Measurements from ENCODE around the gene DOCK1. TPM values are rescaled to one million over a fixed set of nuclear protein-coding genes. Genes with fewer than 3 reads are reported as not detected.
A peak's percentile ranks its signal among the peaks of the same experiment; 100 is the strongest.
"Not testable (repeated sequence)": the region's sequence is repeated elsewhere in the genome, so short reads cannot be mapped to it uniquely, and the experiment has no call there.

DOCK1 gene
- total RNA-seq, 2 donors from 2014 or later: 72.4 to 89.3 TPM

- no peak overlapping the region for H3K4me3 ChIP-seq (ENCODE audit: low read length)
- no peaks in the 10 kb centered on the region for H3K27me3 ChIP-seq (ENCODE audit: control insufficient read depth, insufficient read depth, low read length, poor library complexity, severe bottlenecking)
- Mint-ChIP-seq H3K9me3 (no peaks in the 10 kb centered on the region), H3K4me3 (no peak overlapping the region), H3K4me1 (peaks cover 17% of the 10 kb centered on the region), H3K36me3 (ENCODE audit: low read depth) (no peaks in the 10 kb centered on the region), H3K27ac (no peak overlapping the region), H3K27me3 (ENCODE audit: insufficient read depth) (peaks cover 3% of the 10 kb centered on the region)
- H3K4me1 ChIP-seq (ENCODE audit: control insufficient read depth, insufficient read depth, low read length): no peaks in the 10 kb centered on the region
- DNase-seq: no peak
- TF ChIP-seq, protein P1, sequence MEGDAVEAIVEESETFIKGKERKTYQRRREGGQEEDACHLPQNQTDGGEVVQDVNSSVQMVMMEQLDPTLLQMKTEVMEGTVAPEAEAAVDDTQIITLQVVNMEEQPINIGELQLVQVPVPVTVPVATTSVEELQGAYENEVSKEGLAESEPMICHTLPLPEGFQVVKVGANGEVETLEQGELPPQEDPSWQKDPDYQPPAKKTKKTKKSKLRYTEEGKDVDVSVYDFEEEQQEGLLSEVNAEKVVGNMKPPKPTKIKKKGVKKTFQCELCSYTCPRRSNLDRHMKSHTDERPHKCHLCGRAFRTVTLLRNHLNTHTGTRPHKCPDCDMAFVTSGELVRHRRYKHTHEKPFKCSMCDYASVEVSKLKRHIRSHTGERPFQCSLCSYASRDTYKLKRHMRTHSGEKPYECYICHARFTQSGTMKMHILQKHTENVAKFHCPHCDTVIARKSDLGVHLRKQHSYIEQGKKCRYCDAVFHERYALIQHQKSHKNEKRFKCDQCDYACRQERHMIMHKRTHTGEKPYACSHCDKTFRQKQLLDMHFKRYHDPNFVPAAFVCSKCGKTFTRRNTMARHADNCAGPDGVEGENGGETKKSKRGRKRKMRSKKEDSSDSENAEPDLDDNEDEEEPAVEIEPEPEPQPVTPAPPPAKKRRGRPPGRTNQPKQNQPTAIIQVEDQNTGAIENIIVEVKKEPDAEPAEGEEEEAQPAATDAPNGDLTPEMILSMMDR (conservative IDR thresholded peaks at IDR 0.05): no peak
- no peaks in the 10 kb centered on the region for H3K36me3 ChIP-seq (ENCODE audit: control insufficient read depth, insufficient read depth, low read length)
- H3K9ac ChIP-seq (ENCODE audit: extremely low read depth, low read length, poor library complexity, severe bottlenecking): no peak overlapping the region
- 96% methylated on average over 9 to 10 of the region's 10 CpGs for WGBS, 2 experiments (ENCODE audit: insufficient coverage in 1 of 2, insufficient read length in 1 of 2)
- H3K9me3 ChIP-seq (ENCODE audit: control insufficient read depth, low read length): no peaks in the 10 kb centered on the region
- no peak overlapping the region for H3K27ac ChIP-seq (ENCODE audit: low read depth, low read length)
Measured at GRCh38 chr10:126878594-126878993, 26.6 kb upstream of the DOCK1 start.

GRCh38 chr10:126880926-126881325, 24.3 kb upstream of the DOCK1 start:
- TF ChIP-seq, protein P1 (conservative IDR thresholded peaks at IDR 0.05): no peak
- Mint-ChIP-seq H3K4me3 (no peak overlapping the region), H3K27ac (no peak overlapping the region), H3K4me1 (peaks cover 10% of the 10 kb centered on the region), H3K36me3 (ENCODE audit: low read depth) (no peaks in the 10 kb centered on the region), H3K27me3 (ENCODE audit: insufficient read depth) (no peaks in the 10 kb centered on the region), H3K9me3 (peaks cover 2% of the 10 kb centered on the region)
- Histone ChIP-seq H3K4me1 (ENCODE audit: control insufficient read depth, insufficient read depth, low read length) (no peaks in the 10 kb centered on the region), H3K9ac (ENCODE audit: extremely low read depth, low read length, poor library complexity, severe bottlenecking) (no peak overlapping the region), H3K27me3 (ENCODE audit: control insufficient read depth, insufficient read depth, low read length, poor library complexity, severe bottlenecking) (no peaks in the 10 kb centered on the region), H3K27ac (ENCODE audit: low read depth, low read length) (no peak overlapping the region), H3K4me3 (ENCODE audit: low read length) (no peak overlapping the region), H3K9me3 (ENCODE audit: control insufficient read depth, low read length) (no peaks in the 10 kb centered on the region), H3K36me3 (ENCODE audit: control insufficient read depth, insufficient read depth, low read length) (no peaks in the 10 kb centered on the region)
- DNase-seq: no peak
- 80 to 94% methylated on average over 1 to 4 of the region's 5 CpGs for WGBS, 2 experiments (ENCODE audit: insufficient coverage in 1 of 2, insufficient read length in 1 of 2)

DNA sequence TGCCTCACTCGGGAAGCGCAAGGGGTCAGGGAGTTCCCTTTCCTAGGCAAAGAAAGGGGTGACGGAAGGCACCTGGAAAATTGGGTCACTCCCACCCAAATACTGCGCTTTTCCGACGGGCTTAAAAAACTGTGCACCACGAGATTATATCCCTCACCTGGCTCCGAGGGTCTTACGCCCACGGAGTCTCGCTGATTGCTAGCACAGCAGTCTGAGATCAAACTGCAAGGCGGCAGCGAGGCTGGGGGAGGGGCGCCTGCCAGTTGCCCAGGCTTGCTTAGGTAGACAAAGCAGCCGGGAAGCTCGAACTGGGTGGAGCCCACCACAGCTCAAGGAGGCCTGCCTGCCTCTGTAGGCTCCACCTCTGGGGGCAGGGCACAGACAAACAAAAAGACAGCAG, 23.2 kb upstream of the DOCK1 start:
- peak overlapping the region; percentile 20 for H3K9ac ChIP-seq (ENCODE audit: extremely low read depth, low read length, poor library complexity, severe bottlenecking)
- not testable (repeated sequence) for H3K9me3 Mint-ChIP-seq; H3K4me1 ChIP-seq (ENCODE audit: control insufficient read depth, insufficient read depth, low read length); H3K27ac ChIP-seq (ENCODE audit: low read depth, low read length); H3K36me3 ChIP-seq (ENCODE audit: control insufficient read depth, insufficient read depth, low read length); H3K27me3 ChIP-seq (ENCODE audit: control insufficient read depth, insufficient read depth, low read length, poor library complexity, severe bottlenecking); H3K9me3 ChIP-seq (ENCODE audit: control insufficient read depth, low read length); H3K36me3 Mint-ChIP-seq (ENCODE audit: low read depth); H3K27me3 Mint-ChIP-seq (ENCODE audit: insufficient read depth)
- DNase-seq: peak; percentile 82
- H3K4me3 ChIP-seq (ENCODE audit: low read length): peak overlapping the region; percentile 72
- WGBS, 2 experiments (ENCODE audit: insufficient coverage in 1 of 2, insufficient read length in 1 of 2): 22 to 41% methylated on average over 6 to 15 of the region's 16 CpGs
- H3K27ac Mint-ChIP-seq: peak overlapping the region; percentile 97
- peak overlapping the region; percentile 73 for H3K4me3 Mint-ChIP-seq
- H3K4me1 Mint-ChIP-seq: peaks cover 10% of the 10 kb centered on the region

DNA sequence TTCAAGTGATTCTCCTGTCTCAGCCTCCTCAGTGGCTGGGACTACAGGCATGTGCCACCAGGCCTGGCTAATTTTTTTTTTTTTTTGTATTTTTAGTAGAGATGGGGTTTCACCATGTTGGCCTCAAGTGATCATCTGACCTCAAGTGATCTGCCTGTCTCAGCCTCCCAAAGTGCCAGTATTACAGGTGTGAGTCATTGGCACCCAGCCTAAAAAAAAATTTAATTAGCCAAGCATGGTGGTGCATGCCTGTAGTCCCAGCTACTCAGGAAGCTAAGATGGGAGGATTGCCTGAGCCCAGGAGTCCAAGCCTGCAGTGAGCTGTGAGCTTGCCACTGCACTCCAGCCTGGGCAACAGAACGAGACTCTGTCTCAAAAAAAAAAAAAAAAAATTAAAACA, 16.8 kb upstream of the DOCK1 start:
- 100% methylated on average over 1 of the region's 1 CpG; no CpG with 5 or more reads in 1 of the 2 experiments for WGBS, 2 experiments (ENCODE audit: insufficient coverage in 1 of 2, insufficient read length in 1 of 2)
- not testable (repeated sequence) for DNase-seq, H3K4me3 Mint-ChIP-seq

More for the DNA sequence above, 16.8 kb upstream of the DOCK1 start:
- H3K27ac Mint-ChIP-seq; H3K4me1 Mint-ChIP-seq; H3K4me3 ChIP-seq (ENCODE audit: low read length); H3K4me1 ChIP-seq (ENCODE audit: control insufficient read depth, insufficient read depth, low read length); H3K36me3 Mint-ChIP-seq (ENCODE audit: low read depth); H3K9ac ChIP-seq (ENCODE audit: extremely low read depth, low read length, poor library complexity, severe bottlenecking); H3K27me3 ChIP-seq (ENCODE audit: control insufficient read depth, insufficient read depth, low read length, poor library complexity, severe bottlenecking); H3K27me3 Mint-ChIP-seq (ENCODE audit: insufficient read depth); H3K27ac ChIP-seq (ENCODE audit: low read depth, low read length); H3K36me3 ChIP-seq (ENCODE audit: control insufficient read depth, insufficient read depth, low read length); H3K9me3 ChIP-seq (ENCODE audit: control insufficient read depth, low read length): not testable (repeated sequence)
- H3K9me3 Mint-ChIP-seq: peaks cover 19% of the 10 kb centered on the region

All from endodermal cell (in vitro differentiated cells).